Activated CD4-positive, alpha-beta memory T cell treated with anti-CD3 and anti-CD28 coated beads, Interleukin-2, amount 10 ng/mL, durations not matched to agents 7 days and 5 days (primary cell): ENCODE results near the gene NLRX1. TPM values are rescaled to one million over a fixed set of nuclear protein-coding genes. Genes with fewer than 3 reads are reported as not detected.
A peak's percentile ranks its signal among the peaks of the same experiment; 100 is the strongest.
"Not testable (repeated sequence)": the region's sequence is repeated elsewhere in the genome, so short reads cannot be mapped to it uniquely, and the experiment has no call there.

Experiments used
- CTCF ChIA-PET: fragments of 350-600 bp; sonication (Branson Sonifier 250); formaldehyde crosslinking; loops from one replicate; lab custom pipeline; 2021; ENCODE audit warnings: antibody characterized with exemption, inconsistent platforms; lab: Charles Lee
- POLR2A ChIA-PET: fragments of 350-600 bp; sonication (Branson Sonifier 250); formaldehyde crosslinking; loops from one replicate; lab custom pipeline; 2021; ENCODE audit warnings: antibody characterized with exemption; lab: Charles Lee
- DNase-seq: peaks from one replicate; pipeline ENCODE4 v3.0.0-alpha.2; 2020
- H3K27ac Mint-ChIP-seq: one replicate; pipeline ENCODE4 v1.8.0; 2021; ENCODE audit warnings: mild to moderate bottlenecking, mixed read lengths
- H3K27me3 Mint-ChIP-seq: one replicate; pipeline ENCODE4 v1.8.0; 2021; ENCODE audit warnings: mixed read lengths
- H3K36me3 Mint-ChIP-seq: one replicate; pipeline ENCODE4 v1.8.0; 2021; ENCODE audit warnings: low read depth, mixed read lengths
- H3K4me1 Mint-ChIP-seq: one replicate; pipeline ENCODE4 v1.8.0; 2021; ENCODE audit warnings: mixed read lengths
- H3K4me3 Mint-ChIP-seq: one replicate; pipeline ENCODE4 v1.8.0; 2021; ENCODE audit warnings: mild to moderate bottlenecking, mixed read lengths
- H3K9me3 Mint-ChIP-seq: one replicate; pipeline ENCODE4 v1.8.0; 2021; ENCODE audit warnings: mixed read lengths
- total RNA-seq, 2 experiments: library from RNA; stranded (reverse); gene quantifications; one replicate each; pipeline ENCODE4 v1.2.3, GENCODE V29; 2021

NLRX1 gene
- total RNA-seq, 2 experiments from 2014 or later = 19.2 to 21.9 TPM

- POLR2A ChIA-PET = interaction anchor here (0.7 to 1.1 kb wide), 3 partner anchors 9 to 13 kb away, joined by 3 to 4 read pairs (median 3); no protein-coding TSS in a partner anchor
- CTCF ChIA-PET = interaction anchor here (1.0 to 9.0 kb wide), 3 partner anchors 13 to 49 kb away, joined by 3 to 38 read pairs (median 3); partner anchors contain the start of genes CBL and NLRX1
These were observed 12.0 kb upstream of the NLRX1 start for GRCh38 chr11:119156496-119156895.

GRCh38 chr11:119157063-119157462 lies 11.5 kb upstream of the NLRX1 start:
- Mint-ChIP-seq H3K9me3 (no peaks in the 10 kb centered on the region), H3K27ac (no peak overlapping the region), H3K27me3 (peaks cover 10% of the 10 kb centered on the region), H3K4me3 (no peak overlapping the region), H3K4me1 (no peaks in the 10 kb centered on the region), H3K36me3 (no peaks in the 10 kb centered on the region)
- ChIA-PET CTCF (interaction anchor here (0.8 to 9.0 kb wide), 3 partner anchors 13 to 101 kb away, joined by 3 to 38 read pairs (median 3); partner anchors contain the start of genes CBL and NLRX1), POLR2A (interaction anchor here (1.0 to 1.1 kb wide), 2 partner anchors 9 to 12 kb away, joined by 3 to 4 read pairs; no protein-coding TSS in a partner anchor)
- DNase-seq = no peak

More at GRCh38 chr11:119156496-119156895, 12.0 kb upstream of the NLRX1 start:
- Mint-ChIP-seq H3K9me3 (no peaks in the 10 kb centered on the region), H3K4me3 (no peak overlapping the region), H3K27ac (no peak overlapping the region), H3K36me3 (no peaks in the 10 kb centered on the region), H3K4me1 (no peaks in the 10 kb centered on the region), H3K27me3 (peaks cover 14% of the 10 kb centered on the region)
- DNase-seq = no peak

- DNase-seq = no peak
- CTCF ChIA-PET = interaction anchor here (1.2 to 9.0 kb wide), 2 partner anchors 11 kb away, joined by 4 to 38 read pairs; partner anchors contain the start of gene NLRX1
- peaks cover 8% of the 10 kb centered on the region for H3K27me3 Mint-ChIP-seq
- H3K36me3 Mint-ChIP-seq = no peaks in the 10 kb centered on the region
- POLR2A ChIA-PET = no interaction called here
- no peaks in the 10 kb centered on the region for H3K9me3 Mint-ChIP-seq
- no peak overlapping the region for H3K4me3 Mint-ChIP-seq
- no peak overlapping the region for H3K27ac Mint-ChIP-seq
- no peaks in the 10 kb centered on the region for H3K4me1 Mint-ChIP-seq
These were observed 10.1 kb upstream of the NLRX1 start for GRCh38 chr11:119158467-119158866.

GRCh38 chr11:119160151-119160550 lies 8.4 kb upstream of the NLRX1 start:
- Mint-ChIP-seq H3K4me1 (no peaks in the 10 kb centered on the region), H3K27ac (no peak overlapping the region), H3K9me3 (no peaks in the 10 kb centered on the region), H3K36me3 (no peaks in the 10 kb centered on the region), H3K4me3 (no peak overlapping the region), H3K27me3 (peaks cover 5% of the 10 kb centered on the region)
- CTCF ChIA-PET = interaction anchor here (0.9 kb wide), 1 partner anchor 15 kb away, joined by 3 read pairs; no protein-coding TSS in a partner anchor
- POLR2A ChIA-PET = interaction anchor here (1.5 to 1.7 kb wide), 2 partner anchors 15 to 161 kb away, joined by 3 to 4 read pairs; no protein-coding TSS in a partner anchor
- DNase-seq = no peak

GRCh38 chr11:119161871-119162270 lies 6.7 kb upstream of the NLRX1 start:
- Mint-ChIP-seq H3K27ac (no peak overlapping the region), H3K4me1 (no peaks in the 10 kb centered on the region)
- POLR2A ChIA-PET = no interaction called here

GRCh38 chr11:119166368-119167076 lies 2.0 kb upstream of the NLRX1 start:
- Mint-ChIP-seq H3K4me1 (peaks cover 15% of the 10 kb centered on the region), H3K36me3 (no peaks in the 10 kb centered on the region), H3K27ac (no peak overlapping the region), H3K27me3 (no peaks in the 10 kb centered on the region), H3K9me3 (no peaks in the 10 kb centered on the region), H3K4me3 (no peak overlapping the region)
- DNase-seq = no peak
- ChIA-PET CTCF (interaction anchor here (0.6 to 1.7 kb wide), 5 partner anchors 11 to 175 kb away, joined by 3 to 4 read pairs (median 3); no protein-coding TSS in a partner anchor), POLR2A (interaction anchor here (0.6 to 1.4 kb wide), 3 partner anchors 13 to 99 kb away, joined by 3 read pairs; partner anchors contain the start of gene VPS11)

More at GRCh38 chr11:119161871-119162270, 6.7 kb upstream of the NLRX1 start:
- DNase-seq = no peak
- H3K36me3 Mint-ChIP-seq = no peaks in the 10 kb centered on the region
- no peak overlapping the region for H3K4me3 Mint-ChIP-seq
- no peaks in the 10 kb centered on the region for H3K9me3 Mint-ChIP-seq
- CTCF ChIA-PET = no interaction called here
- H3K27me3 Mint-ChIP-seq = no peaks in the 10 kb centered on the region

GRCh38 chr11:119167077-119167458 lies 1.5 kb upstream of the NLRX1 start:
- ChIA-PET POLR2A (interaction anchor here (0.6 to 1.4 kb wide), 3 partner anchors 14 to 99 kb away, joined by 3 read pairs; partner anchors contain the start of gene VPS11), CTCF (interaction anchor here (0.6 to 1.1 kb wide), 4 partner anchors 11 to 58 kb away, joined by 3 to 4 read pairs (median 3); no protein-coding TSS in a partner anchor)
- peaks cover 18% of the 10 kb centered on the region for H3K4me1 Mint-ChIP-seq
- not testable (repeated sequence) for H3K9me3 Mint-ChIP-seq, H3K27me3 Mint-ChIP-seq, H3K36me3 Mint-ChIP-seq, H3K4me3 Mint-ChIP-seq, DNase-seq, H3K27ac Mint-ChIP-seq

GRCh38 chr11:119167933-119168332 lies 592 bp upstream of the NLRX1 start:
- peaks cover 23% of the 10 kb centered on the region for H3K4me1 Mint-ChIP-seq
- H3K36me3 Mint-ChIP-seq = no peaks in the 10 kb centered on the region
- H3K4me3 Mint-ChIP-seq = peak overlapping the region; percentile 74
- H3K27ac Mint-ChIP-seq = peak overlapping the region; percentile 75
- ChIA-PET POLR2A (interaction anchor here (1.4 to 2.4 kb wide), 2 partner anchors 18 to 100 kb away, joined by 3 to 11 read pairs; partner anchors contain the start of genes ABCG4 and VPS11), CTCF (interaction anchor here (0.6 to 2.1 kb wide), 3 partner anchors 59 to 379 kb away, joined by 3 to 13 read pairs (median 3); no protein-coding TSS in a partner anchor)
- no peak for DNase-seq
- no peaks in the 10 kb centered on the region for H3K27me3 Mint-ChIP-seq
- H3K9me3 Mint-ChIP-seq = no peaks in the 10 kb centered on the region

- ChIA-PET POLR2A (interaction anchor here (0.7 to 2.4 kb wide), 30 partner anchors 9 to 172 kb away, joined by 3 to 18 read pairs (median 5); partner anchors contain the start of genes ABCG4, C2CD2L, CBL and CENATAC), CTCF (interaction anchor here (0.6 to 2.9 kb wide), 34 partner anchors 9 to 212 kb away, joined by 3 to 38 read pairs (median 4); partner anchors contain the start of genes C2CD2L, CBL, HINFP and HYOU1)
- peak overlapping the region; percentile 89 for H3K27ac Mint-ChIP-seq
- H3K36me3 Mint-ChIP-seq = peaks cover 3% of the 10 kb centered on the region
- DNase-seq = peak; percentile 45
- peak overlapping the region; percentile 89 for H3K4me3 Mint-ChIP-seq
- no peaks in the 10 kb centered on the region for H3K27me3 Mint-ChIP-seq
- no peaks in the 10 kb centered on the region for H3K9me3 Mint-ChIP-seq
- peaks cover 23% of the 10 kb centered on the region for H3K4me1 Mint-ChIP-seq
These were observed 776 bp downstream of the NLRX1 start for GRCh38 chr11:119169282-119169719.

GRCh38 chr11:119172513-119172912 lies 4.0 kb downstream of the NLRX1 start:
- ChIA-PET POLR2A (interaction anchor here (0.7 kb wide), 1 partner anchor 18 kb away, joined by 3 read pairs; no protein-coding TSS in a partner anchor), CTCF (no interaction called here)
- peaks cover 33% of the 10 kb centered on the region for H3K4me1 Mint-ChIP-seq
- no peak overlapping the region for H3K4me3 Mint-ChIP-seq
- H3K27me3 Mint-ChIP-seq = no peaks in the 10 kb centered on the region
- no peak for DNase-seq
- H3K9me3 Mint-ChIP-seq = no peaks in the 10 kb centered on the region
- peaks cover 12% of the 10 kb centered on the region for H3K36me3 Mint-ChIP-seq
- H3K27ac Mint-ChIP-seq = no peak overlapping the region

- CTCF ChIA-PET = no interaction called here
- POLR2A ChIA-PET = interaction anchor here (1.5 to 2.3 kb wide), 2 partner anchors 10 to 79 kb away, joined by 3 to 5 read pairs; a partner anchor contains a TSS
These were observed 4.9 kb downstream of the NLRX1 start for GRCh38 chr11:119173453-119173852.

GRCh38 chr11:119175493-119176077 lies 7.1 kb downstream of the NLRX1 start:
- Mint-ChIP-seq H3K36me3 (peaks cover 22% of the 10 kb centered on the region), H3K4me1 (peaks cover 30% of the 10 kb centered on the region), H3K9me3 (no peaks in the 10 kb centered on the region), H3K4me3 (no peak overlapping the region), H3K27ac (peak overlapping the region; percentile 33), H3K27me3 (no peaks in the 10 kb centered on the region)
- ChIA-PET POLR2A (interaction anchor here (1.1 to 2.3 kb wide), 2 partner anchors 16 to 81 kb away, joined by 3 to 5 read pairs; a partner anchor contains a TSS), CTCF (interaction anchor here (0.8 kb wide), 1 partner anchor 162 kb away, joined by 3 read pairs; no protein-coding TSS in a partner anchor)
- DNase-seq = no peak

More at GRCh38 chr11:119173453-119173852, 4.9 kb downstream of the NLRX1 start:
- Mint-ChIP-seq H3K4me3 (no peak overlapping the region), H3K27me3 (no peaks in the 10 kb centered on the region), H3K27ac (no peak overlapping the region), H3K4me1 (peaks cover 37% of the 10 kb centered on the region), H3K36me3 (peaks cover 12% of the 10 kb centered on the region), H3K9me3 (no peaks in the 10 kb centered on the region)
- no peak for DNase-seq
